ENCODE measurements around the gene CLEC2L.

CLEC2L gene

GRCh38 chr7:139557857-139558581 lies 34.5 kb downstream of the CLEC2L start:
- no peak for DNase-seq (ENCODE audit: low spot score)

GRCh38 chr7:139559364-139560105 lies 36.0 kb downstream of the CLEC2L start:
- no peak for DNase-seq (ENCODE audit: low spot score)

DNA sequence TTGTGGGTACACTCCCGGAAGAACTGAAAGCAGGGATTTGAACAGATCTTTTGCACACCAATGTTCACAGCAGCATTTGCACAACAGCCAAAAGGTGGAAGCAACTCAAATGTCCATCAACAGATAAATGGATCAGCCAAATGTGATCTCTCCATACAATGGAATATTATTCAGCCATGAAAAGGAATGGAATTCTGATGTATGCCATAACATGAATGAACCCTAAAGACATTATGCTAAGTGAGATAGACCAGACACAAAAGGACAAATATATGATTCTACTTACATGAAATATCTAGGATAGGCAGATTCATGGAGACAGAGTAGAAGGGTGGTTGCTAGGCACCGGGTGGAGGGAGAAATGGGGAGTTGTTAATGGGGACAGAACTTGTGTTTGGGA lies 36.7 kb downstream of the CLEC2L start:
- no peak for DNase-seq (ENCODE audit: low spot score)

DNA sequence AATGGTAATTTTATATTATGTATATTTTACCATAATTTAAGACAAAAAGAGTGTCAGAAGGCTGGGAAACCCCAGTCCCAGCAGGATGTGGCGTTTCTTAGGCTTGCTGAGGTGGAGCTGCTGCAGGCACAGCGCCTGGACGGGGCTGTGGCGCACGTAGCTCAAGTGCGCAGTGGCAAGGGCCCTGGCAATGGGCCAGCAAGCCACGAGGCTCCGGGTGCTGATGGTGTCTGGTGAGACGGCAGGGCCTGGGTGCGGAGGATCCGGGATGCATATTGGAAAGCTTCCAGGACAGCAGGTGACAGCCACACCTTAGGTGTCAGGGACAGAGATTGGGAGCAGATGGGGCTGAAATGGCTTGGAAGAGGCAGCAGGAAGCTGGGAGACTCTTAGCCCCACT lies 37.2 kb downstream of the CLEC2L start:
- DNase-seq (ENCODE audit: low spot score): no peak

DNA sequence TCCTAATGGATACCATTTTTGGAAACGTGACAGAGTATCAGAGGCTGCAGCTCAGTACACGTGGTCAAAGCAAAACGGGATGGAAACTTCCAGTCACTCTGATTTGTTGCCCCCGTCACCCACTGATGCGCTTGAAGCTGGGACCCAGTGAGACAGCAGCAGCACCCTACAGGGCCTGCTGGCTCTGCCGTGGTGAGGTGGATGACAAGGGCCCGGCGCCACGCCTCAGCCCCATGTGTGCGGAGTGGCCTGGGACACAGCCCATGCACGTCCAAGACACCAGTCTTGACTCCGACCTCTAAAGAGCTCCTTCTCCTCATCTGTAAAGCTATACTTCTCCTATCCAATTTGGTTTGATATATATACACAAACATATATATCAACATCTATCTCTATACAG lies 39.0 kb downstream of the CLEC2L start:
- no peak for DNase-seq (ENCODE audit: low spot score)

DNA sequence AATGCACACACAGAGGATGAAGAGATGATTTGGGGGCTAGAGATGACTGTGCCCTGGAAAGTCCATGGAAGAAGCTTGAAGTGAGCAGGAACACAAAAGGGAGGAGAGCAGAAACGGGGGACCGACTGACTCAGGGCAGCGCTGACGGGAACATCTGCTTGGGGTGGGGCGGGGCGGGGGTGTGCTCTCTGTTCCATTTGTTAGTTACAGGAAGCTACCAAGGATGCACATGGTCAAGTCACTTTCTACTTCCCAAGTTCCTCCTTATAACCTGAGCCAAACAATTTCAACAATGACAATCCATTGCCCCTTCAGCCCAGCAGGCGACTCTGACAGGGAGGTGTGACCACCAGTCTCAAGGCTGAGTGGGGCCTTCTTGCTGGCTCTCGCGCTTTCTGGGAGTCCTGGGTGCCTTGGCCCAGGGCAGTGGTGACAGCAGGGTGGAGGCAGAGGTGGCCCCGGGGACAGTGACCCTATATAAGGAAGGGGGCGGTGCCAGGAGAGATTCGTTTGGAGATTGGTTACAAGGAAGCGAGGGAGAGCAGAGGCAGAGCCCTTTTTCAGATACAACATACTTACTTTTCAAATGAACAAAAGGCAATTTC lies 39.6 kb downstream of the CLEC2L start:
- DNase-seq (ENCODE audit: low spot score): no peak

- no peak for DNase-seq (ENCODE audit: low spot score)
These were observed 40.4 kb downstream of the CLEC2L start for GRCh38 chr7:139563856-139564255.

DNA sequence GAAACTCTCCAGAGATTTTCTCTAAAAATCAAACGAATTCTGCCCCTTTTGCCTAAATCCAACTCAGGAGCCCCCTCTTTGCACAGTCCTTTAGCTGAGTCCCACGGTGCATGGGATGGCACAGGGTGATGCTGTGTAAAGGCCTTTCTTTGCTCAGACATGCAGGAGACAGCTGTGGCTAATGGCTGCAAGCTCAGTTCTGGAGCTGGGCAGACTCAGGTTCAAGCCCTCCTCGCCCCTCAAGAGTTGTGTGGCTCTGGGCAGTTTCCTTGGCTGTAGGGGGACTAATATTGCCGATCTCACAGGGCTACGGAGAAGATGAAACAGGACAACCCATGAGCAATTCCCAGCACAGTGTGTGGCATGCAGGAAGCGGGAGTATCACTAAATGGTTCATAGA lies 42.6 kb downstream of the CLEC2L start:
- no peak for DNase-seq (ENCODE audit: low spot score)

DNA sequence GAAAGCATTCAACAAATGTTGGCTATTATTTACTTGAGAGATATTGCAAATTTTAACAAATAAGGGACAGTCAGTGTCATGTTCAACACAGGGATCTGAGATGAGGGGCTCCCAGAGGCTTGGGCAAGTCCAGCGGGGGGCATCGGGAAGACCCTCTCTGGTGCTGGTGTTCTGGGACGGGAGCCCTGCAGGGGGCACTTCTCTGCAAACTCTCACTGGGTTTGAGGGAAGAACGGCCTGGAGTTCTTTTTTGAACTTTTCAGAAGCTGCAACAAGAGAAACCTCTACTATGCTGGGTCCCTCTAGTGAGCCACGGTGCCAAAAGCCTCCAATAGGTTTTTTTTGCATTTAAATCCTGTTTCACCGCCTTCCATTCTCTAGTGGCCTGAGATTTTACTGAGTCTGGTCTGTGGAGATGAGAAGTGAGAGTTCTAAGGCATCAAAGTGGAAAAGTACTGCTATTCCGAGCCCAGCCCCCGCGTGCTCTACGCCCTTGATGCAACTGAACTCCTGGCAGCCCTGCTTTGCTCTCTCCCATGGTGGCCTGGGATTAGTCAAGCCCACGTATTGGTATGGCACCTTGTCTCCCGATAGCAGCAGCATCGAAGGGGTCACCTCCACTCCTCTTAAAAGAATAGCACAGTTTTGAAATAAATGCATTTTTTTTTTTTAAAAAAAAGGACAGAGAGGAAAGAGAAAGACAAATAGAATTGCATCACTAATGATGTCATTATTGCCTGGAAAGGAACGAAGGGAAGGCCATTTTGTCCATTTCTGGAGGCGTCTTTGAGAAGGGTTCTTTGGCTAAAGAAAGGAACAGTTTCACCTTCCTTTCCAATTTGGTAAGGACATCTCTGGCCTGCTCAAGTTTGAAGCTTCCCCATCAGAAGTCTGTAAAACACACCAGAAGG lies 43.5 kb downstream of the CLEC2L start:
- no peak for DNase-seq (ENCODE audit: low spot score)

DNA sequence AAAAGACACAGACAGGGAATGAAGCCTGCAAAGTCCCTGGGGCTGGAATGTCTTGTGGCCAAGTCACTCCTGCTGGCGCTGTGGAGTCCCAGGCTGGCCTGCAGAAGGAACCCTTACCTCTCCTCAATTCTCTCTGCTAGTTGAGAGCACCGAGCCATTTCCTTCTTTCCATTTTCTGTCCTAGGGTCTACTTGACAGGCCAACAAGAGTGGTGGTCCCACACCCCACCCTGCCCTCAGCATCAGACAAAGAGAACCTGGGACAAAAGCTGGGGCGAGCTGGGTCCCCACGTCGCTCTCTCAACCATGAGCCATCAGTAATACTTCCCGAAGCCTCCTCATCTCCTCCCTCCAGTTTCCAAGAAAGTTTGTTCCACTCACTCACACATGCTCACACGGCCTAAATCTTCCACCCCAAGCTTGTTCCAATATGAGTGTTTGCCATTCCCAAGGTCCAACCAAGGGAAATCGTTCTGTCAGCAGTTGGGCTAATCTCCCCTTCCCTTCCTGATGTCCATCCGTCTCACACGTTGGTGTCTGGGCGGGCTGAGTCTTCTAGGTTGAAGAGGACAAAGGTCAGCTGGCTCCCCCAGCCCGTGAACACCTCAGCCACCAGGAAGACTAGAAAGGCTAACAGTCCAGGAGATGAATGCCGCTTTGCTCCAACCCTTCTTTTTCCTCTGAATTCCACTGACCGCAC lies 44.3 kb downstream of the CLEC2L start:
- no peak for DNase-seq (ENCODE audit: low spot score)

GRCh38 chr7:139568346-139568675 lies 44.8 kb downstream of the CLEC2L start:
- no peak for DNase-seq (ENCODE audit: low spot score)

DNA sequence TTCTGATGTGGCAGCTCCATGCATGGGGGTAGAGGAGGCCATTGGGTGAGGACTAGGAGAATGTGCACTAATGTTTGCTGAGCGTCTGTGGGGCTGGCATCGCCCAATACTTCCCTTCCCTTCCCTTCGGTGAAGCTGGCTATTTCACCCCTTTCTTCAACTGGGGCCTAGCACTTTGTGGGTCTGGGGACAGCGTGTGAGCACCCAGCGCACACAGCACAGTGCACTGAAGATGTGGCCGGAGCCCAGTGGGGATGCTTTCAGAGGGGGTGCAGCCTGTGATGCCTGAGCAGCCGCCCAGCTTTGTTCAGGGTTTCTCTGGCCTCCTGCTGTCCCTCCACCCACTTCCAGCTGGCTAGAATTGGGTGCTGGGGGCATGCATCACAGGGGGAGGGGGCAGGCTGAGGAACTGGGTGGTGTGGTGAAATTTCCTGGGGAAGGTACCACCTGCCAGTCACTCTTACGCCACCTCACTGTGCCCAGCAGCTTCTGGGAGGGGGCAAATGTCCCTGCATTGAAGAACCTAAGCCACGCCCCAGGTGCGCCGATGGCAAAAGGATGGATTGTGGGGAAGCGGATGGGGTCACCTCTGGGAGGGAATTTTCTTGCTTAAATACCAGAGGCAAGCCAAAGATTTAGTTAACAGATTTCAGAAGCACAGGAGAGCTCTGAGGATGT lies 45.5 kb downstream of the CLEC2L start:
- DNase-seq (ENCODE audit: low spot score): no peak

DNA sequence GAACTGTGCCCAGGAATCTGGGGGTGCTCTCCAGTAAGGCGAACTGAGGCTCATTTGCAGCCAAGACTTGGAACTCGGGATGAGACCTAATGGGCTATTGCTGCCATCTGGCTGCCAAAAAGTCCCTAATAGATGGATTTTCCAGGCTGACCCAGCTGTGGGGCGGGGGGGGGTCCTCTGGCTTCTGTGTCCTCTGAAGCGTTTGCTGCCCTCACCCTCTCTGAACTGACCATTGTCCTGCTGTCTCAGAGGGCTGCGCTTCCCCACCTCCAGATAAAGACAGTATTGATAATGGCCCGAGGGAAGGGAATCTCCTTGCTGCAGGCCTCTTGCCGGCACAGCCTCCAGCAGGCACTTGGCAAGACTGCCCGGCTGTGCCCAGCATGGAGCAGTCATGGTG lies 46.6 kb downstream of the CLEC2L start:
- peak; percentile 27 for DNase-seq (ENCODE audit: low spot score)

DNA sequence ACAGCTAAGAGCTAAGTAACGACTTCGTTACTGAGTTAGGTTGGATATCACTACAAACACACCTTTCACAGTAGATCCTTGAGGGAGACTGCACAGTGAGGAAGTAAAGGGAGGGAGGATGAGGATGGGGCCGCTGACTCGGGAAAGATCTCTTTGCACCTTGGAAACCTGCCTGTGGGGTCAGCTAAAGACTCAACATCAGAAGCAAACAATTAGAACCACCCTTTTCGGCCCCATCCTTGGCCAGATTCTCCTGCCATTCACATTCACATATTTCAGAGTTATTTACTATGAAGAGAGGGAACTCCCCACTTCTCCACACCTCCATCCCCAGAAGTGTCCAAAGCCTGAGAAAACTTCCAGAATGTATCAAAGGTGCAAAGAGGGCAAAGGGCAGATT lies 47.1 kb downstream of the CLEC2L start:
- no peak for DNase-seq (ENCODE audit: low spot score)

GRCh38 chr7:139571190-139571589 lies 47.7 kb downstream of the CLEC2L start:
- no peak for DNase-seq (ENCODE audit: low spot score)

GRCh38 chr7:139571651-139572050 lies 48.2 kb downstream of the CLEC2L start:
- DNase-seq (ENCODE audit: low spot score): no peak

DNA sequence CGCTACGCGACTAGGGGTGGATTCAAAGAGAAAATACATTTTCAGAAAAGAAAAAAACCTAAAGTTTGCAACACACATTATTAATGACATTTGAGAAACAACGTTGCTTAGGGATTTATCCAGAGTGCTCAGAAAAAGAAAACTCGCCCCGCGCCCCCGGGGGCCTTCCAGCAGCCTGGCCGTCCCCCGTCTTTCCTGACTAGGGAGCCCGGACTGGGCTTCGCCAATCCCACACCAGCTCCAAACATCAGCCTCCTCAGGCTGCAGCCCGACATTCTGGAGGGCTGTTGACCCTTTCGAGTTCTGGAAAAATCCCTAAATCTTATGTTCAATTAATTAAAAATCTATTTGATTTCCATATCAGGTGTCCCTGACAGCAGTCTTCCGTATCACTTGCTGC lies 48.6 kb downstream of the CLEC2L start:
- no peak for DNase-seq (ENCODE audit: low spot score)

GRCh38 chr7:139572704-139573385 lies 49.4 kb downstream of the CLEC2L start:
- DNase-seq (ENCODE audit: low spot score): no peak

DNA sequence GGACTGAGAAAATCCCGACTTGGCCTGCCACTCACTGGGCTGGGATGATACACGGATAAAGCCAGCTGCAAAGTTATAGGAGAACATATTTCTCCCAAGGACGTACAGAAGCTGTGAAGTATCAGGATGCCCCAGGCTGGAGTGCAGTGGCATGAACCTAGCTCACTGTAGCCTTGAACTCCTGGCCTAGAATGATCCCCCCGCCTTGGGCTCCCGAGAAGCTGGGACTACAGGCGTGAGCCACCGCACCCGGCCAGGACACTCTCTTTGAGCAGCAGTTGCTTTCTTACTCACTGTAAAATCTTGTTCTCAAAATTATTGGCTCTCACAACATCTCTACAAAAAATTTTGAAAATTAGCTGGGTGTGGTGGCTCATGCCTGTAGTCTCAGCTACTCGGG lies 50.4 kb downstream of the CLEC2L start:
- DNase-seq (ENCODE audit: low spot score): no peak

DNA sequence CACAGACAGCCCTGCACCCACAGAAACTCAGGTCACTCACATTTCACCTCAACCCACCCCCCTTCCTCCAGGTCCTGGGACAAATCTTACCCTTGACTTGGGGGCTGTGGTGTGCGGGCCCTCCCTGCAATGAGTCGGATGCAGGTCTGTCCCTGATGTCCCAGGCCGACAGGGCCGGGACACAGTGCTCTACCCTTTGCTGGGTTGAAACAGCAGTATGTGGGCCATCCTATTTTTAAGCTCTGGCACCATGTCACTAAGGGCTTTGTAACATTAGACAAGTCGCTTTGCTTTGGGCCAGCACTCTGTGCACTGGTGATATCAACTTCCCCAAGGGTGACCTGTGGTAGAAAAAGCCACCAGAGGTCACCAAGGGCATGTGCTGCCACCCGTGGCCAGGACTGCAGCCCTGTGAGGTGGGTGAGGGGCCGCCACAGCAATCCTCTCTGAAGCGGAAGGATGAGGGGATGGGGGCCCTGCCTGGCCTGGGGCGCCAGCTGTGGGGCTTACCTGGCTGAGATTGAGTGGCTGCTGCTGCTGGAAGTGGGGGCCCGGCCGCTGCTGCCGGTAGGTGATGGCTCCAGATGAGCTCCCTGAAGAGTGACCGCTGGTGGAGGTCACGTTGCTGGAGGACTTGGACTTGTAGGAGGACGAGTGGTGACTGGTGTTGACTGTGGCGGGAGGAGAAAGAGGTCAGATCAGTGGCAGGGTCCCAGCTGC lies 51.3 kb downstream of the CLEC2L start:
- DNase-seq (ENCODE audit: low spot score): no peak
